Stimulated activated CD4-positive, alpha-beta T cell treated with anti-CD3 and anti-CD28 coated beads, Interleukin-15, amount 100 ng/mL, for 1 hour (primary cell): ENCODE data around the gene NXN.
"Not testable (repeated sequence)": the region's sequence is repeated elsewhere in the genome, so short reads cannot be mapped to it uniquely, and the experiment has no call there.

Source experiments
- DNase-seq, 2 donors: peaks; one replicate each; pipeline ENCODE4 v3.0.0-alpha.2; 2020; ENCODE audit warnings: low read depth in 1 of 2, low spot score in 1 of 2

The NXN gene

DNA sequence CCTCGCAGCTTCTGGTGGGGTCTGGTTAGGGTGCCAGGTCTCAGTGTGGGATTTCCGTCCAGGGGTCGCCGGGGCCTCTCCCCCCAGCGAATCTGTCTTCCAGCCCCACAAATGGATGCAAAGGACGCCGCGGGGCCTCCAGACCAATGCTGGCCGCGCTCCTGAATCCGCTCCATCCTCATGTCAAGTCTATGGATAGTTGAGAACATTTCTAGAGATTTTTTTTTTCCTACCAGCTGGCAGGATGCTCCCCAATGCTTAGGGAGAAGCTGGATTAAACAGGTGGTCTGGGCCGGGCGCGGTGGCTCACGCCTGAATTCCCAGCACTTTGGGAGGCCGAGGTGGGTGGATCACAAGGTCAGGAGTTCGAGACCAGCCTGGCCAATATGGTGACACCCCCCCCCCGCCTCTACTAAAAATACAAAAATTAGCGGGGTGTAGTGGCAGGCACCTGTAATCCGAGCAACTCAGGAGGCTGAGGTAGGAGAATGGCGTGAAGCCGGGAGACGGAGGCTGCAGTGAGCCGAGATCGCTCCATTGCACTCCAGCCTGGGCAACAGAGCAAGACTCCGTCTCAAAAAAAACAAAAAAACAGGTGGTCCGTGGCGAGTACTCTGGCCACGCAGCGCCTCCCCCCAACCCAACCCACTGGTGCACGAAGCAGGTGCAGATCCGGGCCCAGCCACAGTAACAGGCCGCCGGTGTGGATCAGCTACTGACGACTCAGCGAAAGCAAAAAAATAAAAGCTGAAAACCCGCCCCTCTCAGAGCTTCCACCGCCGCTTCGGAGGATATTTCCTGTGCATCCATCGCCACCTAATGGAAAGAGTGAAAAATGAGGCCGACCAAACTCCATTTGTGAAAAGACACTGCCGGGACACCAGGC lies 1.1 kb upstream of the NXN start:
- peak; percentile 49 to 60 for DNase-seq

DNA sequence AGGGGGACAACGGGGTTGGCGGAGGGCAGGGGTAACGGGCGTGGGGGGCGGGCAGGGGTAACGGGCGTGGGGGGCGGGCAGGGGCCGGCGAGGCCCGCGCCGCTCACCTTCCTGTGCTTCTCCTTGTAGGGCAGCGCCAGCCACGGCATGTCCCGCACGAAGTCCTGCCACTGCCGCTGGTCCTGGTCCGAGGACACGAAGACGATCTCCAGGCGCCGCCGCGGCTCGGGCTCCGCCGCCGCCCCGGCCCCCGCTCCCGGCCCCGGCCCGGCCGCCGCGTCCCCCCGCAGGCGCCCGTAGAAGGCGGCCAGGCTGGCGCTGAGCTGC lies 401 bp downstream of the NXN start:
- no peak for DNase-seq

DNA sequence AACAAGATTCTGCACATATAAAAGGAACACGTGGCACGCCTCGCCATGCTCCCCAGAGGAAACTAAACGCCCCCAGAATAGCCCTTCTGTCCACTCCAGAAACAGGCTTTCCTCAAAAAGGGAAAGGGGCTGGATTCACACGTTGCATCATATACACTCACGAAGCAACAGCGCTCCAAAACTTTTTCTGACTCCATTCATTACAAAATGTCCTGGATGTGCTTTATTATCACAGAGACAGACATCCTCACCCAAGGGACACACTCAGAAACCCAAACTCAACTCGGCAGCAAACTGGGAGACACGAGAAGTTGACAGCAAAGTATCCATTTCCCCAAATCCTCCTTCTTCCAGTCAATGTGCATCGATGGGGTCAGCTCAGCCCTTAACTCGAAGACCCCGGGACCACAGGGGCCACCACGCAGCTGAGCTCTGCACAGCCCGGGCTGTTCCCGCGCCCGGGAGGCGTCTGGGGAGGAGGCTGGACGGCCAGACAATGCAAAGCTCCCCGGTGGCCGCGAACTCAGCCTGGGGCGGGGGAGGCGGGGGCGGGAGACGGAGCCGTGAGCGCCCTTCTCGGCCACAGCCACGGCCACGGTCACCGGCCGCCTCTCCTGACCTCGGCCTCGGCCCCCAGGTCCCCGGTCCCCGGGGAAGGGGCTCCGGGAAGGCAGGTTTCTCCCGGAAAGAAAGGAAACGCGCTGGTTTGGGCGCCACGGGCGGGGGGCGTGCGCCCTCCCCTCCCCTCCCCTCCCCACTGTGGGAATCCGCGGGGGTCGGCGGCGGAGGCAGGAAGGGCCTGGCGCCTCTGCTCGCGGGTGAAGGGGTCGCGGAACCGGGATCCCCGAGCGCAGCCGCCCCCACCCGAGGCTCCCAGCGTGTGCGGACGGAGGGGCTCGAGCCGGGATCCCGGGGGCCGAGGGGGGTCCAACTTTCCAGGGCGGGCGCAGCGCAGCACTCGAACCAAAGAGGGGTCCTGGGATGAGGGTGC lies 1.2 kb downstream of the NXN start:
- no peak for DNase-seq

DNA sequence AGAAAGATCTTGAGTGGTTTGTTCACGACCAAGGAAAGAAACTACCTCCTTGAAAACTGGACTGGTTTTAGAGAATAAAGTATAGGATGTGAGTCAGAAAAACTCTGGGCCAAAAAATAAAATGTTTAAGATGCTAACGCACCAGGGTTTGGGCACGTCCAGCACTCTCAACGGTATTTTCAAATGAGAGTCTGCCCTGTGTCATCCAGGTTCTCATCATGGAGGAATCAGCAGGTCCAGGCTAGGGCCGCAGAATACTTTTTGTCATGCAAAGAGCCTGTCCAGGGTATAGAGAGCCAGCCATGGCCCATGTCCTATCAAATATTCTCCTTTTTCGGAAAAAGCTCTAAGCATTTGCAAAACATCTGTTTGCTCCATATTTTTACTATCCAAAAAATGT lies 2.4 kb downstream of the NXN start:
- DNase-seq, result no peak

DNA sequence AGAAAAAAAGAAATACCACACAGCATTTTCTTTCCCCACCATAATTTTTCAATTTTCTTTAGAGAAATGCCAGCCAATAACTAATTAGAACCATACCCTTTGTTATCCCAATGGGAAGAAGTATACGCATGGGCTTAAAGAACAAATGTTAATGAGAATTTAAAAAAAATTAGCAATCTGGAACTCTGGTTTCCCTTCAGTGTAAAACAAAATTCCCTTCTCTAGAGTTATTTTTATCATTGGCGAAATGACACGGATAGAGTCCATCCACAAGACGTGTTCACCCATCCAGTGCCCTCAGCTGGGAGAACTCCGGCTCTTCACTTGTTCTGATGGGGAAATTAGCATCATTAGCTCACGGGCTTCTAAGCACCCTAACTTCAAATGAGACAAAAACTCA lies 3.3 kb downstream of the NXN start:
- no peak for DNase-seq

DNA sequence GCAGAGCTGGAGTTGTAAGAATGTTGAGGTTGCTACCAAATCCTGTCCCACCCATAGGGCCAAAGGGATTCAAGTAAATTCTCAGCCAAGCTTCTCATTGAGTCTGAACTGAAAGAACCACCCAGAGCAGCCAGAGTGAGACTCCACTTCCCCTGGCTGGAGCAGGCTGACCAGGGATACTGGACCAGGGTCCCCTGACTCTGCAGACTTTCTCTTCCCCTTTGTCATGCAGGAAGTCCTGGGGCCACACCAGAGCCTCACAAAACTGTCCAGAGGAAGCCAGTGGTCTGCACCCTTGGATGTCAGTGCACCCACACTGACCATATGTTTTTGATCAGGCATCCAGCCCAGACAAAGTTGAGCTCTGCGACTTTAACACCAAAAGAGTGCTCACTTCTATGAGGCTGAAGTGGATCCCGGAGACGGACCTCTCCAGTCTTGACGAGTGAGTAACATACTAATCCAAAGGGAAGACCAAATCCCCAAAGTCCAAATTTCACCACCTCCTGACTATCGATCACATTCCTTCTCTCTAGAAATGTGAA lies 4.1 kb downstream of the NXN start:
- DNase-seq, result no peak

DNA sequence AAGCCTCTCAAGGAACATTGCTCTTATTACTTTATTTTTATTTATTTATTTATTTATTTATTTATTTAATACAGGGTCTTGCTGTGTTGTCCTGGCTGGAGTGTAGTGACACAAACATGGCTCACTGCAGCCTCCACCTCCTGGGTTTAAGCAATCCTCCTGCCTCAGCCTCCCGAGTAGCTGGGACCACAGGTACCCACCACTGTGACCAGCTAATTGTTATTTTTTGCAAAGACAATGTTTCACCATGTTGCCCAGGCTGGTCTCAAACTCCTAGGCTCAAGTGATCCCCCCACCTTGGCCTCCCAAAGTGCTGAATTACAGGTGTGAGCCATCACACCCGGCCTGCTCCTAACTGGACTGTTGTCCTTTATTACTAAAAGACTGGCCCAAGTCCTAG lies 4.8 kb downstream of the NXN start:
- DNase-seq, result not testable (repeated sequence)

DNA sequence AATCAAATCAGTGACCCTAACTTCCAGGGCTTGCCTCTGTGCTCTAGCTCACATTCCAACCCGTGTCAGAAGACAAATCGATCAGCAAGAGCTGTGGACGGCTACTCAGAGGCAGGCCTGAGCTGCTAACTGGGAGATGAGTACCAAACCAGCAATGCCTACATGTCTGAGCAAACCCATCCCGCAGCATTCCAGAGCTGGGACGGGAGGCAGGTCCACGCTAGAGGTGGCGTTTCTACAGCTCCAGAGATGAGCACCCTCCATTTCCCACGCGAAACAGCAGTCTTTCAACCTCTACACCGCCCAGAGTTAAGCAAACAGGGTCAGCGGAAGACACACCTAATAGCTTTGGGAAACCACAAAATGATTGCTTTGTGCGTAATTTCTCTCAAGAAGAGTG lies 6.5 kb downstream of the NXN start:
- DNase-seq, result no peak

DNA sequence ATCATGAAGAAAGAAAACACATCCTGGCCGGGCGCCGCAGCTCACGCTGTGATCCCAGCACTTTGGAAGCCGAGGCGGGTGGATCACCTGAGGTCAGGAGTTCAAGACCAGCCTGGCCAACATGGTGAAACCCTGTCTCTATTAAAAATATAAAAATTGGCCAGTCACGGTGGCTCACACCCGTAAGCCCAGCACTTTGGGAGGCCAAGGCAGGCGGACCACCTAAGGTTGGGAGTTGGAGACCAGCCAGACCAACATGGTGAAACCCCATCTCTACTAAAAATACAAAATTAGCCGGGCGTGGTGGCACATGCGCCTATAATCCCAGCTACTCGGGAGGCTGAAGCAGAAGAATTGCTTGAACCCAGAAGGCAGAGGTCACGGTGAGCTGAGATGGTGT lies 7.7 kb downstream of the NXN start:
- not testable (repeated sequence) for DNase-seq

DNA sequence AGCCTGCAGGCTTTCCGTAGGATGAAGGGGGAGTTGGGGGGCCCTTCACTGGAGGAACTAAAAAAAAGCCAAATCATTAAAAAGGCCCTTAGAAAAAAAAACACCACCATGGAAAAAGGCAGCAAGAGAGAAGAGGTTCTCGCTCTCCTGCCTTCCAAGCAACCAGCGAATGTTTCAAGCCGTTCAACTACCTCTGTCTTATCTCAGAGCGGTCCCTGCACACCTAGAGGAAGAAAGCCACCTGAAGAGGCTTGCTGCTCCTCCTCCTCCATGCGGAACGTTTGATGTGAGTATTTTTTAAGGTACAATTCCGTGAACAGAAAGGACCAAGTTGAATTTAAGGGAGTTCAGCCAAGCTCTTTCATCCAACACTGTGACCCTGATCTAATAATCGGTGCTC lies 9.2 kb downstream of the NXN start:
- no peak for DNase-seq

DNA sequence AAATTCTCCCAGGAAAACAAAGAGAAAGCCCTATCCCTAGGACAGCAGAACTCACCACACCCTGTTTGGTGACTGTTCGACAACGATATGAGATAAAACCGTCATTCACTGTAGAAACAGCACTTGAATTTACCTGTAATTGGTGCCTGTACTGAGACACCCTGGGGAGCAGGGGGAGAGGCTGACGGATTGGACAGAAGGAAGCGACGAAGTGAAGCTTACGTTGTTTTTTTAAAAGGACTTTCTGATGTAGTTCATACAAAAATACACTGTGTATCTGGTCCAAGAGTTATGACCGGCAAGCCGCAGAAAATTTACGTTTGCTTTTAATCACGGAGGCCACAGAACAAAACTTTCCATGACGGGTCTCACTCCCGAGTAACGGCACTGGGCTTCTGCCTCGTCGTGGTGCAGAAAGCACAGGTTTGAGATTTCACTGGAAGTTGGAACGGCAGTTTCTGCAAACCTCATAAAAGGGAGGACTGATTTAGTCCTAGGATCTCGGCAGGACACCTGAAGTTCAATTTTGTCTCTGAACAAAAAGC lies 9.7 kb downstream of the NXN start:
- no peak for DNase-seq

DNA sequence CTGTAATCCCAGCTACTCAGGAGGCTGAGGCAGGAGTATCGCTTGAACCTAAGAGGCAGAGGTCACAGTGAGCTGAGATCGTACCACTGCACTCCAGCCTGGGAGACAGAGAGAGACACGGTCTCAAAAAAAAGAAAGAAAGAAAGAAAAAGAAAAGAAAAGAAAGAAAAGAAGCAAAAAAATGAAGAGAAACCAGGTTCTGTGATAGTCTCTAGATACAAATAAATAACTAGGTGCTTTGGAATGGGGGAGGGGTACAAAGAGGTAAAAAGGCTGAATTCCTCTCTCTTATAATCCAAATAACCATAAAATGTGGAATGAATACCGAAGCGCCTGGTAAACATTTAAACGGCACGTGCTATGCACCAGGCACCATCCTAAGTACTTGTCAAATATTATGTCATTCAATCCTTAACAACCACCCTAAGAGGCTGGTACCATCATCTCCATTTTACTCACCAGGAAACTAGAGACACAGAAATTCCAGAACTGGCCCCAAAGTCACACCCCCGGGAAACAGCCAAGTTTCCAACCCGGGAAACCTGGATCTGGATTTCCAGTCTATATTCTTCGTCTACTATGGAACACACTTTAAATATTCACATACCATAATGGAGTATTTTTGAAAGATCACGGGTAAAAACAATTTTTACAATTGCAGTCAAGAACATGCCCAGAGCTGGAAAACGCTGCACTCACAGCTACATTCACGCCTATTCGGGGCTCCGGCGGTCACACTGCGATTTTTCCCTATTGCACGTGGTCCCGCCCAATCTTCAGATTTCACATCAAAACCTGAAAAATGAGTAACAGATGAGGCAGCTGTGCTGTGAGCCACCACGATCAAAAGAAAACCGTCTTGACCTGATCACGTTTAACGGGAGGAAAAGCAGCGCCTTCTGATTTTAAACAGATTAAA lies 10.5 kb downstream of the NXN start:
- DNase-seq, result no peak

DNA sequence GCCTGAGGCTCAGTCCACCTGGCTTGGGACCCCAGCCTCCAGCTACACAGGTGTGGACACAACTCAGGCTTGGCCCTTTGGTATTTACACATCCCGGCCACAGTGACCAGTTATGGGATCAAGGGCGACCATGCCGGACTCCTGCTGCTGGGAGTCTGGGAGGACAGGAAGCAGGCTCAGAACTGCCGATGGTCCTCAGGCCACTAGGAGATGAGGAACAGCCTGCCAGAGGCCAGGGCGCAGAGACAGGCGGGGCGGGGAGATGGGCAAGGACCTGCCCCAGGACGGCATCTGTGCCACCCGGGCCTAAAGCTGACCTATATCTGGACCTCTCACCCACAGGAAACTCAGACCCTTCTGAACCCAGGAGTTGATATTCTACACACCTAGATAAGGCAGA lies 12.5 kb downstream of the NXN start:
- no peak for DNase-seq

DNA sequence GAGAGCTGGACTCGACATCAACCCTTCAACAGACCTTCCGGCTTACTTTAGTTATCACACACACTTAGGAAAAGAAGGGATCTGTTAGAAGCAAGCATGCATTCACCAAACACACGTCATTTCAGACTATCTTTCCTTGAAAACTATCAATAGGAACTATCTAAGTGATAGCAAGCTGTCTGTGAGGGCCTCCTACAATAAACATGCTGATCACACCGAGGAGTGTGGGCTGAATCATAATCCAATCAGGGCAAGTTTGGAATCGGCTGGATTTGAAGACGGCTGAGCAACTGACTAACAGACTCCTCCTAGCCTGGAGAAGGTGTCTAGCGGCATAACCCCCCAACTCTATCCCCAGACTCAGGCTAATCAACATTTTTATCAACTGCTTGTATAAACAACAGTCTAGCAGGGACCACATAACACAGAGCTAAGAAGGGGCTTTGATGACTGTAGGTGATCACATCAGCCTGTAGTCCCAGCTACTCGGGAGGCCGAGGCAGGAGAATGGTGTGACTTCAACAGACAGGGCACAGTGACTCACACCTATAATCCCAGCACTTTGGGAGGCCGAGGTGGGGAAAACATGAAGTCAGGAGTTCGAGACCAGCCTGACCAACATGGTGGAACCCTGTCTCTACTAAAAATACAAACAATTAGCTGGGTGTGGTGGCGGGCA lies 14.1 kb downstream of the NXN start:
- DNase-seq, result no peak

DNA sequence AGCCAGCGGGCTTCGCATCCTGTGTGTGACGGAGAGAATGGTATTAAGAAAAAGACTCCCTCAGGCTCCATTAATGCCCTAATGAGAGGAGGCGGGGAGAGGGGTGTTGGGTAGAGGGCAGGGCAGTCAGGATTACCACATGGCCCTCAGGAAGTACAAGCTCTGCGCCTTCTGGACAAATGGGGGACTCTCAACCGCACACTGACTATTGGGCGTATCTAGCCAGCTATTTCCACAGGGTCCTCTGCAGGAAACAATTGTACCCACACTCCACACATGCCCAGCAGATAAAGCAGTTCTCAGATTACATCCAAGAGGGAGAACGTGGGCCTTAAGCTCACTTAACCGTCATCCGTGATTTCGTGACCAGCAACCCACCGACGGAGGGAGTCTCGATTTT lies 14.7 kb downstream of the NXN start:
- DNase-seq, result no peak

DNA sequence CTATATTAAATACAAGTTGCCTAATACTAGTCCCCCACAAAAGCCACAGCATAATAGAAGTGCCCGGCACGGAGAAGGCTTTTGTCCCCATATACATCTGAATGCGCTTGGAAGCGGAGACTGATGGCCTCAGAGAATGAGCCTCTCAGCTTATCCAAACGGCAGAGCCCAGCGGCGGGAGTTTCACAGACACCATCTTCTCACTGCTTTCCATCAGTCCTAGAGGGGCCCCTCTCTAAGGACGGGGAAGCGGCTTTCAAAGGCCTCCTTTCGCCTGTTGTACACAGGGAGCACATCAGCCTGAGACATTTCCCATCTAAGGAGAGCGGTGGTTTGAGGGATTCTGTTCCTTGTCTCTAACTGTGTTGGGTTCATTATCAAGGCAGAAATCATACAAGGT lies 16.9 kb downstream of the NXN start:
- no peak for DNase-seq

DNA sequence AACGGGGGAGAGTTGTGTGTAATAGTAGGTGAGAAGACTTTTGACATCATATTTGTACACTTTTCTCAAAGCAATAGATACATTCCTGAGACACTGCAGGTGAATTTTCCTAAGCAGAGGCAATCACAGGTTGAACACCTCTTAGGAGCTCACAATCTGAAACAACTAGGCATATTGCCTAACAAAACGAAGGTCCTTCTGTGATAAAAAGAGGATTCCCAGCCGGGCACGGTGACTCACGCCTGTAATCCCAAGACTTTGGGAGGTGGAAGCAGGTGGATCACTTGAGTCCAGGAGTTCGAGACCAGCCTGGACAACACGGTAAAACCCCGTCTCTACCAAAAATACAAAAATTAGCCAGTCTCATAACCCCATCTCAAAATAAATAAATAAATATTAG lies 17.4 kb downstream of the NXN start:
- DNase-seq, result no peak

DNA sequence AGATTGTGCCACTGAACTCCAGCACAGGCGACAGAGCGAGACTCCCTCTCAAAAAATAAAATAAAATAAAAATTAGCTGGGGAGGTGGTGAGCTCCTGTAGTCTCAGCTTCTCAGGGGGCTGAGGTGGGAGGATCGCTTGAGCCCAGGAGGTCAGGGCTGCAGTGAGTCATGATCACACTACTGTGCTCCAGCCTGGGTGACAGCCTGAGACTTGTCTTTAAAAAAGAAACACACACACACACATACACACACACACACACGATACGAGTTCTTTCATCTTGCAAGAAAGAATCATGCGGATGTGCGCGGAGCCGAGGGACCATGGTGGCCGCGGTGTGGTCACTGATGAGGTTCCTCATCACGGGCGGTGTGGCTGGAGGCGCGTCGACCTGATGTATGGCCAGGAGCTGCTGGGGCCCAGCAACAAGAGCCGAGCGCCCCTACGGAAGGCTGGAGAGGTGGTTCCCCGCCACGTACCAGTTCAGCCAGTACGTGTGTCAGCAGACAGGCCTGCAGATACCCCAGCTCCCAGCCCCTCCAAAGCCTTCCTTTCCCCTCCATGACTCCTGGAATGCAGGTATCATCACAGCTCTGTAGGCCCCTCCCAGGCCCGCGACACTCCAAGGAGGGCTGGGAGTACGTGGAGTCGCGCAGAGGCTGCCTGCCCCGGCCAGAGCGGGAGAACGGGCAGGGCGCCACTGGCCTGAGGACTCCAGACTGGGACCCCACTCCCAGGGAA lies 20.7 kb downstream of the NXN start:
- no peak for DNase-seq

DNA sequence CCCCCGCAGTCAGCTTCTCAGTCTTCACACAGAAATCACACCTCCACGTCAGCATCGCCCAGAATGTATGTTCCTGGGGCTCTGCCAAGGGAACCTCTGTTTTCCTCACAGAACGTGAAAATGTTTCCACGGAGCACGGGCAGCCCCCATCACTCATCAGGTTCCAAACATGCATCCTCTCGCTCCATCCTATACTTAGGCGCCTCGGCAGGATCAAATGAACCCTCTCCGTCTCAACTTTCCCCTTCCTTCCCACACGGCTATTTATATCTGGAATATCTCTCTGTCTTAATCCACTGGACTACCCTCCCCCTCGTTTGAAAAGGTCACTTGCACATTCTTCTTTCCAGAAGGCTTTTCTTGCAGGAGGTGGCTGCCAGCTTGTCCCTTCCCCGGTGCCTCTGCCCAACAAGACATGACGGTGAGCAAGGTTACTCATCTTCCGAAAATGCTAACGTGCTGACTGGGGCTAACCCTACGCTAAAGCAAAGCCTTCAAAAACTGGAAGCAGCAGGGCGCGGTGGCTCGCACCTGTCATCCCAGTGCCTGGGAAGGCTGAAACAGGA lies 21.6 kb downstream of the NXN start:
- DNase-seq, result no peak
